Peyer's patch (tissue), 4 donors: ENCODE measurements around the gene OTOR.

ENCODE experiments used
- CTCF ChIP-seq, 6 experiments: fragments of 450-650 bp in 4 of 6; fragments of 200-600 bp in 2 of 6; sonication (generic) in 1 of 6; IDR thresholded peaks; one replicate each; pipeline ENCODE4 v1.5.1; 2017 to 2019; ENCODE audit warnings: antibody characterized with exemption in 6 of 6, mild to moderate bottlenecking in 3 of 6, moderate library complexity in 1 of 6
- POLR2A ChIP-seq, 2 donors: fragments of 450-650 bp; IDR thresholded peaks; one replicate each; pipeline ENCODE4 v1.5.1; 2017; ENCODE audit warnings: antibody characterized with exemption in 2 of 2, mild to moderate bottlenecking in 2 of 2, moderate library complexity in 2 of 2

- TF ChIP-seq CTCF (IDR thresholded peaks at IDR 0.05) (no peak), POLR2A (IDR thresholded peaks at IDR 0.05) (no peak)
These were observed 35.1 kb upstream of the OTOR start for GRCh38 chr20:16713066-16713465.
